ENCODE data around the gene ABLIM1. TPM values are rescaled to one million over a fixed set of nuclear protein-coding genes. Genes with fewer than 3 reads are reported as not detected.

ABLIM1 gene
- total and polyA plus RNA-seq, 8 donors = 28.1 to 276 (median 92.9) TPM

DNA sequence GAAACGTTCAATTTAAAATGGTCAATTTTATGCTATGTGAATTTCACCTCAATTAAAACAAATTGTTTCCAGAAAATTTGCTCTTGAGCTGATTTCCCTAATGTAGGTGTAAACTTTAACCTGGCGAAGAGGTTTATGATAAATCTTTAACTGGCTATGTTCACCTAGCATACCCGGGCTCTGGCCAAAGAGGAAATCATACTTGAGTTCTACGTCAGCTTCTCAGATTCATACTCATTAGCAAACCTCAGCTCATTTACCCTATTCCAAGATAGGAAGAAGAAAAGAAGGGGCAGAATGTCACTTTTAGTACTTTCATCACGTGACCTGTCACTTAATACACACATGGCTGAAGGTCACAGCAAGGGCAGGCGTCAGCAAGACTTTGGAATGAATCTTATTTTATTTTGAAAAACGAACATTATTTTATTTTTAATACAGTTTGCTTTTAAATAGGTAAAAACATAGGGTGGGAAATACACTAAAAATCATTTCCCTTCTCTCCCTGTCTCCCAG is 97.0 kb downstream of the ABLIM1 start:
- Histone ChIP-seq H3K36me3 (peaks cover 0 to 3% (median 0%) of the 10 kb centered on the region in 4 donors), H3K4me1 (no peaks in the 10 kb centered on the region), H3K27ac (no peak overlapping the region), H3K9me3 (peaks cover 0 to 10% (median 4%) of the 10 kb centered on the region in 4 donors), H3K4me3 (no peak overlapping the region), H3K27me3 (no peaks in the 10 kb centered on the region)
- WGBS, 5 donors = 45 to 69% (median 49%) methylated on average over 7 of the region's 7 CpGs
- no peak for TF ChIP-seq EP300 (IDR thresholded peaks at IDR 0.05)
- intact Hi-C loops (cut with DNase I; ENCODE audit: low total_unique reads) = no loop called here
- no peak for DNase-seq

DNA sequence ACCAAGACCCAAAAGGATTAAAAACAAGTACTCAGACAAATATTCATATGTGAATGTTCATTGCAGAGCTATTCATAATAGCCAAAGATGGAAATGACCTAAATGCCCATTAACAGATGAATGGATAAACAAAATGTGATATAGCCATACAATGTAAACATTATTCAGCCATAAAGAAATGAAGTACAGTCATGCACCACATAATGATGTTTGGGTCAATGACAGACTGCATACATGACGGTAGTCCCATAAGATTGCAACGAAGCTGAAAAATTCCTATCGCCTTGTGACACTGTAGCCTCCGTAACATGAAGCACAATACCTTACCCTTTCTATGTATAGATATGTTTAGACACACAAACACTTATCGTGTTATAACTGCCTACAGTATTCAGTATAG is 97.9 kb downstream of the ABLIM1 start:
- Histone ChIP-seq H3K27me3 (no peaks in the 10 kb centered on the region), H3K4me1 (no peaks in the 10 kb centered on the region), H3K9me3 (peaks cover 0 to 10% (median 4%) of the 10 kb centered on the region in 4 donors), H3K36me3 (peaks cover 0 to under 1% (median 0%) of the 10 kb centered on the region in 4 donors), H3K27ac (no peak overlapping the region), H3K4me3 (no peak overlapping the region)
- no peak for DNase-seq
- intact Hi-C loops (cut with DNase I; ENCODE audit: low total_unique reads) = no loop called here
- 85 to 98% (median 91%) methylated on average over 5 of the region's 5 CpGs for WGBS, 5 donors
- TF ChIP-seq POLR2A (IDR thresholded peaks at IDR 0.05) (no peak), POLR2AphosphoS5 (IDR thresholded peaks at IDR 0.05) (no peak), CTCF (IDR thresholded peaks at IDR 0.05) (no peak), EP300 (IDR thresholded peaks at IDR 0.05) (no peak)

- Histone ChIP-seq H3K4me3 (no peak overlapping the region), H3K4me1 (no peaks in the 10 kb centered on the region), H3K27me3 (no peaks in the 10 kb centered on the region), H3K36me3 (no peaks in the 10 kb centered on the region), H3K9me3 (peaks cover 0 to 10% (median 4%) of the 10 kb centered on the region in 4 donors), H3K27ac (no peak overlapping the region)
- TF ChIP-seq CTCF (IDR thresholded peaks at IDR 0.05) (no peak), EP300 (IDR thresholded peaks at IDR 0.05) (no peak), POLR2AphosphoS5 (IDR thresholded peaks at IDR 0.05) (no peak), POLR2A (IDR thresholded peaks at IDR 0.05) (no peak)
- intact Hi-C loops (cut with DNase I; ENCODE audit: low total_unique reads) = loop anchor here (10.0 kb wide), 1 partner anchor 135 kb away; no protein-coding TSS in a partner anchor
- WGBS, 5 donors = 95 to 100% (median 100%) methylated on average over 1 of the region's 1 CpG
- DNase-seq = no peak
Measured at GRCh38 chr10:114559636-114560035, 98.4 kb downstream of the ABLIM1 start.

GRCh38 chr10:114557854-114558253 is 100.2 kb downstream of the ABLIM1 start:
- H3K27ac ChIP-seq = no peak overlapping the region
- no peak overlapping the region for H3K4me3 ChIP-seq
- intact Hi-C loops (cut with DNase I; ENCODE audit: low total_unique reads) = loop anchor here (10.0 kb wide), 1 partner anchor 137 kb away; no protein-coding TSS in a partner anchor
- no peaks in the 10 kb centered on the region for H3K4me1 ChIP-seq
- no peaks in the 10 kb centered on the region for H3K27me3 ChIP-seq
- TF ChIP-seq EP300 (IDR thresholded peaks at IDR 0.05) (no peak), POLR2A (IDR thresholded peaks at IDR 0.05) (no peak), CTCF (IDR thresholded peaks at IDR 0.05) (no peak), POLR2AphosphoS5 (IDR thresholded peaks at IDR 0.05) (no peak)
- DNase-seq = no peak
- H3K9me3 ChIP-seq = peaks cover 0 to 10% (median 4%) of the 10 kb centered on the region in 4 donors
- WGBS, 5 donors = 91 to 97% (median 96%) methylated on average over 5 of the region's 5 CpGs
- no peaks in the 10 kb centered on the region for H3K36me3 ChIP-seq
